IPS-NIHi7 (cell line): ENCODE data around the gene EPB41L1.

ENCODE experiments used
- DNase-seq: peaks from one replicate; pipeline ENCODE4 v3.0.0; 2012; ENCODE audit warnings: mixed read lengths; ENCODE audit errors: extremely low spot score

Gene EPB41L1

GRCh38 chr20:36279776-36280175 is 125.2 kb downstream of the EPB41L1 start:
- DNase-seq, result no peak

- peak; percentile 5 for DNase-seq
Measured at GRCh38 chr20:36281785-36282380, 127.3 kb downstream of the EPB41L1 start.
